AG04450 (cell line): ENCODE data around the gene IL37. TPM values are rescaled to one million over a fixed set of nuclear protein-coding genes. Genes with fewer than 3 reads are reported as not detected.

Experiments
- CTCF ChIA-PET: fragments of 300-600, 350-600 bp; formaldehyde crosslinking; extraction: SDS; loops from one replicate; lab custom pipeline; 2022; ENCODE audit warnings: antibody characterized with exemption, inconsistent platforms; lab: Charles Lee
- POLR2A ChIA-PET: fragments of 350-600 bp; formaldehyde crosslinking; extraction: SDS; loops from one replicate; lab custom pipeline; 2021; ENCODE audit warnings: antibody characterized with exemption, inconsistent platforms; lab: Yijun Ruan, JAX
- DNase-seq: peaks from one replicate; pipeline ENCODE4 v3.0.0-alpha.2; 2011; ENCODE audit warnings: low read depth, low spot score
- H3K27ac ChIP-seq: one replicate; pipeline ENCODE4 v1.5.1; 2012; ENCODE audit warnings: low read depth, low read length, control low read depth
- H3K27me3 ChIP-seq: one replicate; pipeline ENCODE4 v1.6.0; 2012; ENCODE audit warnings: low read length; ENCODE audit not compliant: control insufficient read depth, insufficient read depth
- H3K4me3 ChIP-seq: 2 replicates; pipeline ENCODE4 v1.5.1; 2011; ENCODE audit warnings: mild to moderate bottlenecking, low read depth, low read length, control low read depth
- H3K9me3 ChIP-seq: 2 replicates; pipeline ENCODE4 v1.5.1; 2012; ENCODE audit warnings: low read length; ENCODE audit not compliant: control insufficient read depth, insufficient read depth
- polyA plus RNA-seq: library from polyadenylated mRNA; depleted of rRNA; stranded (reverse); fragments of >200 nt; gene quantifications from 2 replicates; pipeline ENCODE4 v1.2.3, GENCODE V29; 2011
- TF ChIP-seq, protein P1 (sequence below): IDR thresholded peaks from 2 replicates; pipeline ENCODE4 v1.5.1; 2011; ENCODE audit warnings: low read depth, low read length, control low read depth, inconsistent platforms

IL37 gene
- polyA plus RNA-seq, 1 experiment: not detected

DNA sequence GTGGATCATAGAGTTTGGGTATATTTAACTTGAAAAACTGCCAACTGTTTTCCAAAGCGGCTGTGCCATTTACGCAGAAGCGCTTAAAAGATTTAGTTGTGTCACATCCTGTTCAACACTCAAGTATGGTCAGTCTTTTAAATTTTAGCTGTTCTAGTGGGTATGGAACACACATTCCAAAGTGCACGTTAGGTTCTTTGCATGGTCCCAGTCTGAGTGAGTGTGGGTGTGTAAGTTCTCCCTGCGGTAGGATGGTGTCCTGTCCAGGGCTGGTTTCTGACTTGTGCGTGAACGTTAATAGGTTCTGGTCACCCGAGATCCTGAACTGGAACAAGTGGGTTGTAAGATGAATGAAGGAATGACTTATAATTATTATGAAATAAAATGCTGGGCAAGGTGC lies 38.5 kb downstream of the IL37 start:
- Histone ChIP-seq H3K27me3 (peaks cover 33% of the 10 kb centered on the region), H3K4me3 (no peak overlapping the region), H3K27ac (no peak overlapping the region), H3K9me3 (peaks cover 3% of the 10 kb centered on the region; the same call in 1 of the 2 replicates)
- TF ChIP-seq, protein P1, sequence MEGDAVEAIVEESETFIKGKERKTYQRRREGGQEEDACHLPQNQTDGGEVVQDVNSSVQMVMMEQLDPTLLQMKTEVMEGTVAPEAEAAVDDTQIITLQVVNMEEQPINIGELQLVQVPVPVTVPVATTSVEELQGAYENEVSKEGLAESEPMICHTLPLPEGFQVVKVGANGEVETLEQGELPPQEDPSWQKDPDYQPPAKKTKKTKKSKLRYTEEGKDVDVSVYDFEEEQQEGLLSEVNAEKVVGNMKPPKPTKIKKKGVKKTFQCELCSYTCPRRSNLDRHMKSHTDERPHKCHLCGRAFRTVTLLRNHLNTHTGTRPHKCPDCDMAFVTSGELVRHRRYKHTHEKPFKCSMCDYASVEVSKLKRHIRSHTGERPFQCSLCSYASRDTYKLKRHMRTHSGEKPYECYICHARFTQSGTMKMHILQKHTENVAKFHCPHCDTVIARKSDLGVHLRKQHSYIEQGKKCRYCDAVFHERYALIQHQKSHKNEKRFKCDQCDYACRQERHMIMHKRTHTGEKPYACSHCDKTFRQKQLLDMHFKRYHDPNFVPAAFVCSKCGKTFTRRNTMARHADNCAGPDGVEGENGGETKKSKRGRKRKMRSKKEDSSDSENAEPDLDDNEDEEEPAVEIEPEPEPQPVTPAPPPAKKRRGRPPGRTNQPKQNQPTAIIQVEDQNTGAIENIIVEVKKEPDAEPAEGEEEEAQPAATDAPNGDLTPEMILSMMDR: no peak
- DNase-seq: no peak
- POLR2A ChIA-PET: no interaction called here
- CTCF ChIA-PET: interaction anchor here (0.9 to 4.3 kb wide), 4 partner anchors 9 to 199 kb away, joined by 3 to 34 read pairs (median 7); no protein-coding TSS in a partner anchor

DNA sequence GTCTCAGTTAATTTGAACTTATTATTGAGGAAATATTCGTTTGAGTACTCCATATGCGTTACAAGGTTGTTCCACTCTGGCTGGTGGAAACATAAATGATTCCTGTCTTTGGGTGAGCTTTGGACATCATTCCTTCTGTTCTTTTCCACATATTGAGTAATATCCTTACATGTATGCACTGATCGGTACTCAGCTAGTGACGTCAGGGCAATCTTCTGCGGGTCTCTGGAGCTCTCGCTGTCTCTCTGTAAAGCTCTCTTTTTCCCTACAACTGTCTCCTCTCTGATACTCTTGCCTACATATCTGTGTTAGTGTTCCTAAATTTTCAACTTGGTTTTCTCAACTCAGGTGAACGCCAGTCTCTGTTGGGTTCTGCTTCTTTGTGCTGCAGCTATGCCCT lies 43.4 kb downstream of the IL37 start:
- no peak overlapping the region for H3K4me3 ChIP-seq
- ChIA-PET POLR2A (no interaction called here), CTCF (interaction anchor here (3.1 to 3.6 kb wide), 2 partner anchors 13 to 205 kb away, joined by 31 to 36 read pairs; no protein-coding TSS in a partner anchor)
- no peaks in the 10 kb centered on the region for H3K9me3 ChIP-seq
- peaks cover 29% of the 10 kb centered on the region for H3K27me3 ChIP-seq
- DNase-seq: no peak
- TF ChIP-seq, protein P1: no peak
- H3K27ac ChIP-seq: no peak overlapping the region

DNA sequence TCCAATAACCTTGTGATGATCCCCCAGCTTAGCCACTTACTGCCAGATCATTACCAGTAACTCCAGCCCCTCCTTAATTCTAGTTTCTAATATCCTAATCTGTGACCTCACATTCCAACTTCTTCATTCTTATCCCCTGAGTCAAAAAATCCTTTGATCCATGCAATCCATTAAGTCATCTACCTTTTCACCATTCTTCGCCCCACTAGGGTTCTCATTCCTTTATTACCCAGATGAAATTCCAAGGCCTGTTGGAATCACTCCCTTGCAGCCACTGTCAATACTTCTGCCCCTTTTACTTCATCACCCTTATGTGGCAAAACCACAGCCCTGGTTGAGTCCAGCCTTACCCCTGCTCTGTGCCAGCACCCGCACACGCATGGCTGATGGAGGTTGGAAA lies 46.5 kb downstream of the IL37 start:
- DNase-seq: no peak
- peaks cover 22% of the 10 kb centered on the region for H3K27me3 ChIP-seq

DNA sequence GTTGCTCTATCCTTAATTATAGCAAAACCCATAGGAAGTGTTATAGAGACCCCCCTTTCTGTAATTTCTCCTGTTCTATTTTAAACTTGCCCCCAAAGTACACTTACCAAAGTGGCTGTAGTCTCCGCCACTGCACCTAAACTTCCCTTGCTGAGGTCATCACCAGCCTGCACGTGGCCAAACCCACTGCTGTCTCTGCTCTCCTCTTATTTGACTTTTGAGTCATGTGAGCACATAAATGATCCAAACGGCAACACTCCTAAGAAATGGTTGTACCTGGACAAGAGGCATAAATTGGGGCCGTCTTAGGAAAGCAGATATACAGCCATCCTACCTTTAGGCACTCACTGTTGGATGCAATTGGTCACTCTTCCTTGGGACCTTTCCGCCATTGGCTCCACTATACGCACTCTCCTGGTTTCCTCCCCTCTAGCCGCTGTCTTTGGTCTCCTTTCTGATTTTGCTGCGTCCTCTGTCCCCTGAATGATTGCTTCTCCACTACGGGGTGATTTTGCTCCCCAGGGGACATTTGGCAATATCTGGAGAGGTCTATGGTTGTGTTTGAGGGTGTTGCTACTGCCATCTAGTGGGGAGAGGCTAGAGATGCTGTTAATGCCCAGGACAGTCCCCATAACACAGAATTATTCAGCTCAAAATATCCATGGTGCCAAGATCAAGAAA lies 47.6 kb downstream of the IL37 start:
- POLR2A ChIA-PET: no interaction called here
- CTCF ChIA-PET: interaction anchor here (0.5 to 4.2 kb wide), 31 partner anchors 9 to 439 kb away, joined by 3 to 74 read pairs (median 3); no protein-coding TSS in a partner anchor

More for the DNA sequence above, 46.5 kb downstream of the IL37 start:
- CTCF ChIA-PET: interaction anchor here (3.3 to 4.2 kb wide), 2 partner anchors 16 to 207 kb away, joined by 32 to 74 read pairs; no protein-coding TSS in a partner anchor
- Histone ChIP-seq H3K9me3 (no peaks in the 10 kb centered on the region), H3K4me3 (no peak overlapping the region), H3K27ac (no peak overlapping the region)
- POLR2A ChIA-PET: no interaction called here
- TF ChIP-seq, protein P1: no peak

More for the DNA sequence above, 47.6 kb downstream of the IL37 start:
- H3K27me3 ChIP-seq: peaks cover 25% of the 10 kb centered on the region
- no peak overlapping the region for H3K27ac ChIP-seq
- TF ChIP-seq, protein P1: peak; percentile 89
- peak; percentile 30 for DNase-seq
- no peak overlapping the region for H3K4me3 ChIP-seq
- no peaks in the 10 kb centered on the region for H3K9me3 ChIP-seq
